Gastrocnemius medialis (tissue), 4 donors: ENCODE results near the gene BBS1. TPM values are rescaled to one million over a fixed set of nuclear protein-coding genes. Genes with fewer than 3 reads are reported as not detected.

Experiments
- ATAC-seq, 2 donors: fragments of 150-250 bp; one replicate each; pipeline ENCODE4 v1.9.1; 2016
- DNase-seq, 2 donors: peaks; one replicate each; pipeline ENCODE4 v3.0.0-alpha.2; 2019
- H3K27ac ChIP-seq, 4 donors: fragments of 200-600 bp; sonication (generic); 1 replicate in 1 of 4; 2 replicates in 3 of 4; pipeline ENCODE4 v1.5.1; 2016 to 2018; ENCODE audit warnings: mild to moderate bottlenecking in 2 of 4, moderate library complexity in 1 of 4
- H3K27me3 ChIP-seq, 3 donors: fragments of 200-600 bp; sonication (generic) in 2 of 3; 1 replicate in 1 of 3; 2 replicates in 2 of 3; pipeline versions ENCODE4 v1.5.1 to v1.6.0; 2016 to 2019; ENCODE audit warnings: mild to moderate bottlenecking in 1 of 3, moderate library complexity in 1 of 3
- H3K36me3 ChIP-seq, 2 donors: fragments of 200-600 bp; sonication (generic) in 1 of 2; one replicate each; pipeline ENCODE4 v1.5.1; 2017 to 2018
- H3K4me1 ChIP-seq, 2 donors: fragments of 200-600 bp; sonication (generic) in 1 of 2; one replicate each; pipeline ENCODE4 v1.5.1; 2016 to 2017; ENCODE audit warnings: mild to moderate bottlenecking in 2 of 2
- H3K4me3 ChIP-seq, 4 donors: fragments of 200-600 bp; sonication (generic) in 3 of 4; 1 replicate in 1 of 4; 2 replicates in 3 of 4; pipeline ENCODE4 v1.5.1; 2016 to 2019; ENCODE audit warnings: mild to moderate bottlenecking in 2 of 4
- H3K9me3 ChIP-seq, 3 donors: fragments of 200-600 bp; sonication (generic) in 2 of 3; 1 replicate in 1 of 3; 2 replicates in 2 of 3; pipeline ENCODE4 v1.5.1; 2016 to 2019
- POLR2A ChIP-seq, 2 donors: fragments of 450-650 bp; IDR thresholded peaks; one replicate each; pipeline ENCODE4 v1.6.1; 2017; ENCODE audit warnings: antibody characterized with exemption in 2 of 2, mild to moderate bottlenecking in 2 of 2, moderate library complexity in 2 of 2
- in situ Hi-C, 4 donors: fragments of 200-750 bp; cut with MboI; loops; one replicate each; pipeline versions ENCODE4 v1.15.0 to v1.8.0; 2017; ENCODE audit warnings: low sequenced_read_pairs in 4 of 4
- intact Hi-C: fragments of 100-400 bp; cut with DNase I; formaldehyde crosslinking; loops from one replicate; pipeline ENCODE4 v1.15.1; 2023; ENCODE audit warnings: low total_unique reads
- total RNA-seq, 4 donors: library from RNA; depleted of rRNA; stranded (reverse); fragments of >200 nt; gene quantifications; one replicate each; pipeline versions ENCODE4 v1.1.0 to v1.2.3, GENCODE V29; 2016
- TF ChIP-seq, protein P1 (sequence below), 5 experiments: fragments of 450-650 bp in 3 of 5; fragments of 200-600 bp in 2 of 5; sonication (generic) in 2 of 5; IDR thresholded peaks in 4 of 5; conservative IDR thresholded peaks in 1 of 5; 1 replicate in 4 of 5; 2 replicates in 1 of 5; pipeline ENCODE4 v1.5.1; 2016 to 2019; ENCODE audit warnings: antibody characterized with exemption in 5 of 5, mild to moderate bottlenecking in 3 of 5, moderate library complexity in 3 of 5

The BBS1 gene
- total RNA-seq, 4 donors from 2014 or later = 19.8 to 34.5 (median 31.2) TPM

DNA sequence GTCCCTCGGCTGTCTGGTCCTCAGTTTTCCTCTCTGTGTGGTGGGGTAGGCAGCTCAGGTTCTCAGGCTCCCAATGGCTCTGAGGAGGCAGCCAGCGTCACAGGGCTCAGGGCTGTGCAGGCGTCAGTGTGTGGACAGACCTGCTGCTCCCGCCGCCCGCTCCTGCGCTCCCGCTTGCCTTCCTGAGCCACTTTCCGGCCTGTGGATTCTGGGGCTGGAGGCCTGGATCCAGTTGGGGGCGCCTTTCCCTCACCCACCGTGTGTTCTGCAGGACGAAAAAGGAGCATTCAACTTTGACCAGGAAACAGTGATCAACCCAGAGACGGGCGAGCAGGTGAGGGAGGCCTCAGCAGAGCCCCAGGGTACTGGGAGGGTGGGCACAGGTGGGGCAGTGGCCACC is 15.5 kb upstream of the BBS1 start:
- H3K4me3 ChIP-seq = no peak overlapping the region
- H3K36me3 ChIP-seq = peaks cover 0 to 66% of the 10 kb centered on the region in 2 donors
- H3K27me3 ChIP-seq = no peaks in the 10 kb centered on the region
- H3K4me1 ChIP-seq = no peaks in the 10 kb centered on the region
- H3K27ac ChIP-seq = no peak overlapping the region
- in situ Hi-C loops (no loop called here), intact Hi-C loops (no loop called here)
- no peak for ATAC-seq
- no peak for DNase-seq
- TF ChIP-seq, protein P1, sequence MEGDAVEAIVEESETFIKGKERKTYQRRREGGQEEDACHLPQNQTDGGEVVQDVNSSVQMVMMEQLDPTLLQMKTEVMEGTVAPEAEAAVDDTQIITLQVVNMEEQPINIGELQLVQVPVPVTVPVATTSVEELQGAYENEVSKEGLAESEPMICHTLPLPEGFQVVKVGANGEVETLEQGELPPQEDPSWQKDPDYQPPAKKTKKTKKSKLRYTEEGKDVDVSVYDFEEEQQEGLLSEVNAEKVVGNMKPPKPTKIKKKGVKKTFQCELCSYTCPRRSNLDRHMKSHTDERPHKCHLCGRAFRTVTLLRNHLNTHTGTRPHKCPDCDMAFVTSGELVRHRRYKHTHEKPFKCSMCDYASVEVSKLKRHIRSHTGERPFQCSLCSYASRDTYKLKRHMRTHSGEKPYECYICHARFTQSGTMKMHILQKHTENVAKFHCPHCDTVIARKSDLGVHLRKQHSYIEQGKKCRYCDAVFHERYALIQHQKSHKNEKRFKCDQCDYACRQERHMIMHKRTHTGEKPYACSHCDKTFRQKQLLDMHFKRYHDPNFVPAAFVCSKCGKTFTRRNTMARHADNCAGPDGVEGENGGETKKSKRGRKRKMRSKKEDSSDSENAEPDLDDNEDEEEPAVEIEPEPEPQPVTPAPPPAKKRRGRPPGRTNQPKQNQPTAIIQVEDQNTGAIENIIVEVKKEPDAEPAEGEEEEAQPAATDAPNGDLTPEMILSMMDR (IDR thresholded peaks at IDR 0.05 in 4 of 5, conservative IDR thresholded peaks at IDR 0.05 in 1 of 5) = no peak
- no peak for TF ChIP-seq POLR2A (IDR thresholded peaks at IDR 0.05)
- no peaks in the 10 kb centered on the region for H3K9me3 ChIP-seq

DNA sequence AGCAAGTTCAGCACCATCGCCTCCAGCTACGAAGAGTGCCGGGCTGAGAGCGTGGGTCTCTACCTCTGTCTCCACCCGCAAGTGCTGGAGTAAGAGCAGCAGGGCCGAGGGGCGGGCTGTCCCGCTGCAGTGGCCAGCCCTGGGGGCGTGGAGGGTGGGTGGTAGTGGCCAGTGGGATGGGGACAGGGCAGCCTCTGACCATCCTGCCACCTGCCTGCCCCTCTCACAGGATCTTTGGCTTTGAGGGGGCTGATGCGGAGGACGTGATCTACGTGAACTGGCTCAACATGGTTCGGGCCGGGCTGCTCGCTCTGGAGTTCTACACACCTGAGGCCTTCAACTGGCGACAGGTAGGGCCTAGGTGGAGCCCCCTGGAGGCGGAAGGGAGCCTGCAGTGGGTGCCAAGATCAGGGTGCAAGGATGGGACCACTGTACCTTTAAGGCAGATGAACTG is 15.0 kb upstream of the BBS1 start:
- no peak for DNase-seq
- peaks cover 0 to 71% of the 10 kb centered on the region in 2 donors for H3K36me3 ChIP-seq
- H3K4me3 ChIP-seq = no peak overlapping the region
- intact Hi-C loops (no loop called here), in situ Hi-C loops (no loop called here)
- H3K27ac ChIP-seq = no peak overlapping the region
- TF ChIP-seq POLR2A (IDR thresholded peaks at IDR 0.05) = no peak
- TF ChIP-seq, protein P1 (IDR thresholded peaks at IDR 0.05 in 4 of 5, conservative IDR thresholded peaks at IDR 0.05 in 1 of 5) = no peak
- no peaks in the 10 kb centered on the region for H3K4me1 ChIP-seq
- no peaks in the 10 kb centered on the region for H3K9me3 ChIP-seq
- ATAC-seq = no peak
- no peaks in the 10 kb centered on the region for H3K27me3 ChIP-seq

DNA sequence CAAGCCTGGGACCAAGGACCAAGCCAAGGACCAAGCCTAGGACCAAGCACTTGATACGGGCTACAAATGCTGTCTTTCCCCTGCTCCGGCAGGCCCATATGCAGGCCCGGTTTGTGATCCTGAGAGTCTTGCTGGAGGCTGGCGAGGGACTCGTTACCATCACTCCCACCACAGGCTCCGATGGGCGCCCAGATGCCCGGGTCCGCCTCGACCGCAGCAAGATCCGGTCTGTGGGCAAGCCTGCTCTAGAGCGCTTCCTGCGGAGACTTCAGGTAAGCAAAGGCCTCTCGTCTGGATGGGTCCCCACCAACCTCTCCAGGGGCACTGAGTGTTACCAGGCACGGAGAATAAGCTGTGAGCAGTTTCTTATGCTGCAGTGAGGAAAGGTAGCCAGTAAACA is 13.2 kb upstream of the BBS1 start:
- H3K4me3 ChIP-seq = no peak overlapping the region
- in situ Hi-C loops = no loop called here
- DNase-seq (no peak), ATAC-seq (no peak)
- TF ChIP-seq POLR2A (IDR thresholded peaks at IDR 0.05) = no peak
- TF ChIP-seq, protein P1 (IDR thresholded peaks at IDR 0.05 in 4 of 5, conservative IDR thresholded peaks at IDR 0.05 in 1 of 5) = no peak
- peaks cover 0 to 66% of the 10 kb centered on the region in 2 donors for H3K36me3 ChIP-seq
- H3K9me3 ChIP-seq = no peaks in the 10 kb centered on the region
- no peaks in the 10 kb centered on the region for H3K27me3 ChIP-seq
- no peak overlapping the region for H3K27ac ChIP-seq
- no peaks in the 10 kb centered on the region for H3K4me1 ChIP-seq
- intact Hi-C loops = no loop called here

DNA sequence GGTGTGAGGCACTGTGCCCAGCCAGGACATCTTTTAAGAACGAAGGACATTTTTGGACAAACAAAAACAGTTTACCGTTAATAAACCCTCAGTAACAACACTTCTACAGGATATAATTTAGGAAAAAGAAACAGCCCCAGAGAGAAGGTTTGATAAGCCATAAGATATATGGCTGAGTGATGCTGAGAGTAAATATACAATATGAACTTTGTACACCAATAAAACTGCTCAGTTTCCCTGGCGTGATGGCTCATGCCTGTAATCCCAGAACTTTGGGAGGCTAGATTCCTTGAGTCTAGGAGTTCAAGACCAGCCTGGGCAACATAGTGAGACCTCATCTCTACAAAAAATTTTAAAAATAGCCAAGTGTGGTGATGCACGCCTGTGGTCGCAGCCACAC is 11.9 kb upstream of the BBS1 start:
- Histone ChIP-seq H3K36me3 (peaks cover 0 to 54% of the 10 kb centered on the region in 2 donors), H3K4me3 (no peak overlapping the region), H3K27ac (no peak overlapping the region), H3K4me1 (no peaks in the 10 kb centered on the region), H3K27me3 (no peaks in the 10 kb centered on the region), H3K9me3 (no peaks in the 10 kb centered on the region)
- intact Hi-C loops (no loop called here), in situ Hi-C loops (no loop called here)
- ATAC-seq (no peak), DNase-seq (no peak)
- TF ChIP-seq, protein P1 (IDR thresholded peaks at IDR 0.05 in 4 of 5, conservative IDR thresholded peaks at IDR 0.05 in 1 of 5) = no peak
- TF ChIP-seq POLR2A (IDR thresholded peaks at IDR 0.05) = no peak

DNA sequence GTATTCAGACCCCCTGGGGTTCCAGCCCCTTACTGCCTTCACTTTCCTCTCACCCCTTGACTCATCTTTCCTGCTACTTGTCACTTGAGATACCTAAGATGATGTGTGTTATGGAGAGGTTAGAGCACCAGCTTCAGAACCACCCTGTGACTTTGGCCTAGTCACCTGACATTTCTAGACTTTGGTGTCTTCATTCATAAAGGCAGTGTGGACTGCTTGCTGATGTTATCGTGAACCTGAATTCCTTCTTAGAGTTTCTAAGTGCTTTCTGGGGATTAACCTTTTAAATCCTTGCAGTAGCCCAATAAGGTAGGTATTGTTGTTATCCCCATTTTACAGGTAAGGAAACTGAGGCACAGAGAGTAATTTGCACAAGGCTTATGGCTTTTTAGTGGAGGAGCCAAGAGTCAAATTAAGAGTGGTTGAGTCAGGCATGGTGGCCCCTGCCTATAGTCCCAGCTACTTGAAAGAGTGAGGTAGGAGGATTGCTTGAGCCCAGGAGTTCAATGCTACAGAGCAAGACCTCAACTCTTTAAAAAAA is 5.1 kb upstream of the BBS1 start:
- H3K27me3 ChIP-seq = no peaks in the 10 kb centered on the region

More for the DNA sequence above, 5.1 kb upstream of the BBS1 start:
- in situ Hi-C loops = no loop called here
- Histone ChIP-seq H3K36me3 (peaks cover 0 to 21% of the 10 kb centered on the region in 2 donors), H3K9me3 (no peaks in the 10 kb centered on the region), H3K4me3 (no peak overlapping the region), H3K4me1 (peaks cover 2 to 3% of the 10 kb centered on the region in 2 donors), H3K27ac (no peak overlapping the region)
- TF ChIP-seq POLR2A (IDR thresholded peaks at IDR 0.05) = no peak
- TF ChIP-seq, protein P1 (IDR thresholded peaks at IDR 0.05 in 4 of 5, conservative IDR thresholded peaks at IDR 0.05 in 1 of 5) = no peak
- DNase-seq (no peak), ATAC-seq (no peak)
- intact Hi-C loops = no loop called here
